HTR-8/SVneo (cell line): ENCODE measurements around the gene SLC38A10.
"Not testable (repeated sequence)": the region's sequence is repeated elsewhere in the genome, so short reads cannot be mapped to it uniquely, and the experiment has no call there.

Experiments used
- DNase-seq: peaks from one replicate; pipeline ENCODE4 v3.0.0; 2011; ENCODE audit warnings: low spot score, mixed read lengths; ENCODE audit not compliant: insufficient read length
- FAIRE-seq: peaks from 2 replicates; lab custom pipeline; 2011; peaks lifted over from hg19 to GRCh38; lab: Jason Lieb, UNC

SLC38A10 gene

DNA sequence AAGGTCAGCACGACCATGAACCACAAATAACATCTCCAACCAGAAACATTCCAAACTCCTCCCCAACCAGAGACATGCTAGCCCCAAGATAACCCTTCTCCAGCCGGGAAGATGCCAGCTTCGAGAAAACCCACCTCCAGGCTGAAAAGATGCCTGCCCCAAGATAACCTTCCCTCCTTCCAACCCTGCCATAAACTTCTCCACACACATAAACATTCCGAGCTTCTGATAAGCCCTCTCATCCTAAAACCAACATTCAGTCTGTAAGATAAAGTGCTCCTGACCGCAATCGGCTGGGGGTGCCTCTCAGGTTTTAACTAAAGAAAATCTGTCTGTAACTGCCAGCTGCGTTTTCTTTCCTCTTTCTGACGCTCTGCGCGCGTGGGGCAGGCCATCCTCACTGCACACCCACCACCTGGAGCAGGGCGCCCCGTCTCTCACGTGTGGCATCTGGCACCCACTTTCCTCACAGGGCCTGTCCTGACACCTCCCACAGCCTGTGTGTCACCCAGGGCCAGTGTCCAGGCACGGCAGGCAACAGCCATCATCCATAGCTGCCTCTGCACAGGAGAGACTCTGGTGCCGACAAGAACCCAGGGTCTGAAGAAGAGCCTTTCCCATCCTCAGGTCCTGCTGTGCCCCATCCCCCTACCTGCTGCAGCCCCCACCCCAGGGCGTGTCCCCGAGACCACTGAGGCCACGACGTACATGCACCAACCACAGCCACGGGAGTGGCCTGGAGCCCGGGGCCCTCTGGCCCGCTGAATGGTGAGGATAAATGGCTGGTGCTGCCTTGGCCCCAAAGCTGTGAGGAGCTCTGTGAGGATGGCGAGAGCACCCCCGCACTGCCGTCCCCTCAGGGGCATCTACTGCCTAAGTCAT lies 59.9 kb downstream of the SLC38A10 start:
- FAIRE-seq = no peak

DNA sequence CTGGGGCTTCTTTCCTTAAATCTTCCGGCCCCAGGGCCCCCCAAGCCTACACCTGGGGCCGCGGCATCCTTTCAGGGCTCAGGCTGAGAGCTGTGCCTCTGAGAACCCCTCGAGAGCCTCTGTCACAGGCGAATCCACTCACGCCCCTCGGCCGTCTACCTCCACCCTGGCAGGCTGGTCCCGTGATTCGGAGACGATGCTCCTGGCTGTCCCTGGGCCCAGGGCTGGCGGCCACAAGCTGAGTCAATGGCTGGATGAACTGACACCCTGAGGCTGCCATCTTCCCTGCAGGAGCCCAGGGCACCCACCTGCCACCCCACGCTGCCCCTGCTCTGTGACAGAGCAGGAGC lies 60.6 kb downstream of the SLC38A10 start:
- DNase-seq (no peak), FAIRE-seq (no peak)

More for the DNA sequence above, 59.9 kb downstream of the SLC38A10 start:
- DNase-seq = no peak

GRCh38 chr17:81233811-81234505 lies 61.1 kb downstream of the SLC38A10 start:
- DNase-seq = no peak
- no peak for FAIRE-seq

- DNase-seq = no peak
- FAIRE-seq = no peak
These were observed 61.8 kb downstream of the SLC38A10 start for GRCh38 chr17:81233316-81233715.

DNA sequence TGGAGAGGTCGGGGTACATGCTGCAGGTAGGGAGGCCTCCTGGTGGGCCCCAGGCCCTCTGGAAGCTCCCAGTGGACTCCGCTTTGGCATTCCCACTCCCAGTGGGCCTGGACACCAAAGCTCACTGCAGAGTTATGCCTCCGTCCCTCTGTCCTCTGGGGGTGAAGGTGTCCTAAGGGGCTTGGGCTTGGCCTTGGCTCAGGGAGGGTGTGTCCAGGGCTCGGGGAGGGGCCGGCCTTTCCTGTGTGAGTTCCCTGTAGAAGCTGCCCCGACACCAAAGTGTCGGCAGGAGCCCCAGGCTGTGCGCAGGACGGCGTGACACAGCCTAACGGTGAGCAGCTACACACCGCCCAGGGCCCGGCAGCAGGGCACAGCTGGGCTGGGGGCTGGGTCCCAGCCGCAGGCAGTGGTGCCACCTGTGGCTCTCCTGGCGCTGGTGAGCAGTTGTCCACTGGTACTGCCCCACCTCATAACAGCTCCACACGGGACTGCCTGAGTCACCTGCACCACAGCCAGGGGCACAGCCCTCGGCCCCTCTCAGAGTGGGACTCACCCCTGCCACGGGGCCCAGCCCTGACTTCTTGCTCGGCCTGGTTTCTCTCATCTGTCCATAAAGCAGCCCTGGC lies 62.4 kb downstream of the SLC38A10 start:
- DNase-seq (no peak), FAIRE-seq (no peak)

DNA sequence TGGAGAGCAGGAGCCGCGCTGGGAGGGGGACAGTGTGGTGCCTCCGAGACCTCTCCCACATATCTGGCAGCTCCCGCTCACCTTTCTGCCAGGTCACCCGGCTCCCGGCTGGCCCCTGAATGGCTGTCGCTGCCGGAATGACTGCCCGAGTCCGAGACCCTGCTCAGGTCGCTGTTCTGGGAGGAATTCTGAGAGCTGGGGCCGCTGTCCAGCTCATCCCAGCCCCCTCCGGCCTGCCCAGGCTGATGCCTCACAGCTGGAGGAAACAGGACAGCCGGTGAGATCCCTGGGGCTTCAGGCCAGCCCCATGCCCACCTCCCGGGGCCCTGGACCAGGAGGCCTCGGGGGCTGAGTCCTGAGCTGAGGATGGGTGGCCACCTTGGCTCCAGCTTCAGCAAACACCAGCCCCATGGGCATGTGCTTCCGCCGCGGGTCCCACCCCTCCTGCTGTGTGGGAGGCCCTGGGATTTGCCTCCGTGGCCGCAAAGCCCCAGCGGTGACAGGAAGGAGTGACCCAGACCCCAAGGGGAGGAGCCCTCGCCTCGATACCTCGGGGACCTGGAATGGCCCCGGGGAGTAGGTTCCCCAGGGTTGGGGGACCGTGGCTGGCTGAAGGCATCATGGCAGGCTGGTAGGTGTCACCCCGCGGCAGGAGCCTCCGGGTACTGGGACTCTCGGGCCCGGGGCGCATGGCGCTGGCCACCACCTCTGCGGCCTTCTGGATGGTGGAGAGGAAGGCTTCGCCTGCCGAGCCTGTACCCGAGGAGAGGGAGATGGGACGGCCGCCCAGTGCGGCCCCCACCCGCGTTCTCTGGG lies 63.1 kb downstream of the SLC38A10 start:
- FAIRE-seq = no peak

GRCh38 chr17:81231121-81231645 lies 63.9 kb downstream of the SLC38A10 start:
- peak; percentile 98 for FAIRE-seq

More for the DNA sequence above, 63.1 kb downstream of the SLC38A10 start:
- DNase-seq = no peak

DNA sequence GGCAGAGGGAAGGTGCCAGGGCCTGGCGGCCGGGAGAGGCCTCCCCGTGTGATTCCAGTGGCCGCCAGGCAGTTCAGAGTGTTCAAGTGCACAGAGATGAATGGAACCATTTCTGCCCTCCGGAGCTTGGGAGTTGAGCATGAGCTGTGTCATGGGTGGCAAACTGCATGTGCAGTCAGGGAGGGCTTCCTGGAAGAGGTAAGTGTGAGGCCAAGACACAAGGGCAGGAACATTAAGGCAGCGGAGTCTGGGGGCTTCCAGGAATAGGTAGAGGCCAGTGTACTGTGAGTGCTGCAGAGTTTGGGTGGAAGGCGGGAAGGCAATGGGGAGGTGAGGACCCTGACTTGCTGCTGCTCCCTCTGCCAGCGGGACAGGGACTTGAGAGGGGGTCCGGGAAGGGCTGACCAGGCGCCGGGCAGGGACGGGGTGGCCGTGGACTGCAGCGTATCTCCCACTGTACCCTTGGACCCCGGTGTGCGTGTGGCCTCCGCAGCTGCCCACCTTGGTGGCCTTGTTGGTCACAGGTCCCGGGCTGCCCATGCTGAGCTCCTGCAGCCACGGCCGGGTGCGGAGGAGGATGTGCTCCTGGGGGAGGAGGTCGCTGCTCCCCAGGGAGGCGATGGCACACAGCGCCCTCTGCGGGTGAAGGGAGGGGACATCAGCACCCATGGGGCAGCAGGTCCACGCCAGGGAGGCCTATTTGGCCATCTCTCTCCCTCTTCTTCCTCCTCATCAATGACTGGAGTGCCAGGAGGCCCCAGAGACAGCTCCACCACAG lies 64.9 kb downstream of the SLC38A10 start:
- DNase-seq (no peak), FAIRE-seq (no peak)

More at GRCh38 chr17:81231121-81231645, 63.9 kb downstream of the SLC38A10 start:
- DNase-seq = no peak

GRCh38 chr17:81229666-81229920 lies 65.5 kb downstream of the SLC38A10 start:
- FAIRE-seq = no peak
- no peak for DNase-seq

DNA sequence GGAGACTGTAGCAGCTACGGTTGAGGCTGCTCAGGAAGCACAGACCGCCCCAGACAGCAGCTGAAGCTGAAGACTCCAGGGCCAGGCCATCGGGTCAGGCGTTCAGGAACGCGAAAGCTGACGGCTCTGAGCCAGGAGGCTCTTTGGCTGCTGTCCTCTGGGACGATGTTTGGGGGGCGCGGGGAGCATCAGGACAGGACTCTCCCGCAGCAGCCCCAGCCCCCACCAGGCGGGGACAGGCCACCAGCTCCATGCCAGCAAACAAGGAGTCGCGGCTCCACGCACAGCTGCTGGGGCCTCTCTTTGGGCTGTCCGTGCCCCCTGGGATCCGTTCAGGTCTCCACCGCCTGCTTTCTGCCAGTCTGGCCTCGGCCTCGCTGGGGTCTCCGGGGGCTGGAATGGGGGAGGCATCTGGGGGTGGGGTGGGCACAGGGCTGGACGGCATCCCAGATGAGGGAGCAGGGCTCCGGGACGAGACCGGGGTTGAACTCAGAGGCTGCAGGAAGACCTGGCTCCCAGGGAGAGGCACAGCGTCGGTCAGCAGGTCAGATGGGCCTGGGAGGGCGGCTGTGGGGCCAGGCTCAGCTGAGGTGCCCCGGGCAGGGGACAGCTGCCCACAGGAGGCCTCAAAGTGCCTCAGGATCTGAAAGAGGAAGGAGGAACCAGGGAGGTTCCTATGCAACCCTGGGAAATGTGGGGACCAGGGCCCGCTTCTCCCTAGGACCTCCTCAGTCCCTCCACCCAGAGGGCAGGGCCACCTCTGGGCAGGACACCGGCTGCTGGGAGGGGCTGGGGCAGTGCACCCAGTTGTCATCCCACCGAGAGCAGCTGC lies 66.1 kb downstream of the SLC38A10 start:
- FAIRE-seq (no peak), DNase-seq (no peak)

DNA sequence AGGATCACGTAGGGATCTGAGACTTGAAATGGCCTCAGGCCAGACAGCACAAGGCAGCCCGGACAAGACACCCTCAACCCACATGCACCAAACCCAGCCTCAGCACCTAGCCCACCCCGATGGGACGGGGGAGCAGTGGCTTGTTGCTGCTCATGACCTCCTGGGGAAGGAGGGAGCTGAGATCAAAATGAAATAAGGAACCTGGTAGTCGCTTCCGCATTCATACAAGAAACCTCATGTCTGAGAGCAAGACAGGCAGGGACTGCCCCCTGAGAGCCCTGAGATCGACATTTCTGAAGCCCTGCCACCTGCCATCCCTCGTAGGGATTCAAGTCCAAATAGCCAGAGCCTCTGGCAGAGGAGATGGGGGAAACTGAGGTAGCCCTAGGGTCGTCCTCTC lies 66.7 kb downstream of the SLC38A10 start:
- no peak for FAIRE-seq
- DNase-seq = no peak

GRCh38 chr17:81227630-81228029 lies 67.5 kb downstream of the SLC38A10 start:
- FAIRE-seq = peak; percentile 48
- not testable (repeated sequence) for DNase-seq

- FAIRE-seq = no peak
- DNase-seq = no peak
These were observed 71.4 kb downstream of the SLC38A10 start for GRCh38 chr17:81223762-81224130.

DNA sequence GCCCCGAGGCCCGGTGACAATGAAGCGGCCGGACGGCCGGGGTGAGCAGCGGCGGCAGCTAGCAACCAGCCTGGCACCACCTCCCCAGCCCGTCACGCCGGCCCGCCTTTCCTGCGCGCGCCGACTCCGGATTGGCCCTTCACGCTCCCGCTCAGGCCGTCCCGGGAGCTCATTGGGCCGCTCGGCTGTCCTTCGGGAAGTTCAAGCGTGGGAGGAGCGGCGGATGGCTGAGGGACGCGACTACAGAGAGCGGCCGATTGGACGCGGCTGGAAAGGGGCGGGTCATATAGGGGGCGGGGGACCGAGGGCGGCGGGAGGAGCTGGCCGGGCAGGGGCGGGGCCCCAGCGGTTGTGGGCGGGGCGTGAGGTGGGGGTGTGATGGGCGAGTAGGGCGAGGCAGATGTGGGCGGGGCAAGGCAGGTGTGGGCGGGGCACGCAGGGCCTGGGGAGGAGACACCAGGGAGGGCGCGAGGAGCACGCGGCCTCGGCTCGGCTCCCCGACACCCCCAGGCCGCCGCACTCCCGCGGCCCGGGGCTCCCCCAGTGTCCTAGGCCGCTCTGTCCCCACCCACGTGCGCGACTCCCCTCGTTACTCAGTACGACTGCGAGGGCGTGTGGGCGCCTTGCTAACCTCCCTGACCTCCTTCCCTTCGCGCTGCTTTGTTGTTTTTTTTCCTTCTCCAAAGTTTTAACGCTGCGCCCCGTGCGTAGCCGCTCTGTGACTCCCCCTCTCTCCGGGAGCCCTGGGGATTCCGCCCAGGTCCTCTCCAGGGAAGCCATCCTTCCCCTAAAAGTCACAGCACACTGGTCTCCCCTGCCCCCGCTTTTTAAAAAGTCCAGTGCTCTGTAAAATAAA lies 72.0 kb downstream of the SLC38A10 start, which contains the start of gene CEP131:
TSS of gene CEP131 (minus strand) at position 60 of the 856 bp plus-strand sequence. CDS start 2,909 bp downstream, outside the sequence.
- DNase-seq = peak; percentile 99
- peak; percentile 96 for FAIRE-seq

GRCh38 chr17:81222620-81222905 lies 72.5 kb downstream of the SLC38A10 start:
- FAIRE-seq = no peak
- no peak for DNase-seq

- FAIRE-seq (no peak), DNase-seq (no peak)
These were observed 73.1 kb downstream of the SLC38A10 start for GRCh38 chr17:81221842-81222619.

GRCh38 chr17:81221371-81221841 lies 73.7 kb downstream of the SLC38A10 start:
- FAIRE-seq (no peak), DNase-seq (no peak)
